K562 (cell line): ENCODE results near the gene PALM3. TPM values are rescaled to one million over a fixed set of nuclear protein-coding genes. Genes with fewer than 3 reads are reported as not detected.

Experiments used
- BCOR ChIP-seq: fragments of 450-650 bp; IDR thresholded peaks from 2 replicates; pipeline ENCODE4 v1.6.1; 2016
- DDX20 ChIP-seq: fragments of 450-650 bp; IDR thresholded peaks from 2 replicates; pipeline ENCODE4 v1.6.1; 2016; ENCODE audit warnings: missing genetic modification characterization, low read depth, mild to moderate bottlenecking, missing compliant biosample characterization, moderate library complexity
- EGR1 ChIP-seq: fragments of 450-650 bp; conservative IDR thresholded peaks from 2 replicates; pipeline ENCODE4 v1.6.1; 2017; ENCODE audit warnings: mild to moderate bottlenecking
- ESRRB ChIP-seq: fragments of 250-450 bp; sonication (Bioruptor Pico); IDR thresholded peaks from 2 replicates; pipeline ENCODE4 v1.5.0; 2020; ENCODE audit warnings: mild to moderate bottlenecking, moderate library complexity, borderline replicate concordance
- FOXM1 ChIP-seq, 2 experiments: fragments of 450-650 bp in 1 of 2; sonication (generic) in 1 of 2; formaldehyde crosslinking in 1 of 2; IDR thresholded peaks; 2 replicates each; pipeline versions ENCODE4 v1.6.1 to v1.9.0; 2017 to 2022; ENCODE audit warnings: low read depth in 2 of 2, mild to moderate bottlenecking in 2 of 2, missing genetic modification reagents in 1 of 2, moderate library complexity in 1 of 2
- FOXP1 ChIP-seq: sonication (generic); formaldehyde crosslinking; IDR thresholded peaks from 2 replicates; pipeline ENCODE4 v1.8.0; 2022; ENCODE audit warnings: mild to moderate bottlenecking, missing genetic modification reagents
- MCM3 ChIP-seq: fragments of 450-650 bp; IDR thresholded peaks from 2 replicates; pipeline ENCODE4 v1.6.1; 2016
- NFIX ChIP-seq: fragments of 250-450 bp; sonication (Bioruptor Pico); IDR thresholded peaks from 2 replicates; pipeline ENCODE4 v1.4.0; 2020; ENCODE audit warnings: low read depth, mild to moderate bottlenecking, moderate library complexity
- SAFB2 ChIP-seq: fragments of 200-400 bp; formaldehyde crosslinking; IDR thresholded peaks from 2 replicates; pipeline ENCODE4 v1.6.1; 2018; ENCODE audit warnings: borderline replicate concordance, low read length, low read depth, moderate library complexity; ENCODE audit not compliant: severe bottlenecking
- SMARCC2 ChIP-seq: fragments of 450-650 bp; IDR thresholded peaks from 2 replicates; pipeline ENCODE4 v1.6.1; 2017; ENCODE audit warnings: antibody characterized with exemption, moderate library complexity, mild to moderate bottlenecking, low read depth
- ZNF699 ChIP-seq: fragments of 250-450 bp; sonication (Bioruptor Pico); IDR thresholded peaks from 2 replicates; pipeline ENCODE4 v1.8.0; 2021; ENCODE audit warnings: mild to moderate bottlenecking, moderate library complexity; ENCODE audit not compliant: insufficient replicate concordance
- polyA plus RNA-seq, 8 experiments: library from polyadenylated mRNA; depleted of rRNA in 4 of 8; stranded (reverse) in 5 of 8; unstranded in 3 of 8; fragments of >200 nt; fragmentation: Nextera tagmentation in 2 of 8; fragmentation: Illumina TruSeq in 1 of 8; extraction: Ambion mirVana in 2 of 8; extraction: Trizol in 1 of 8; gene quantifications; 2 replicates each; pipeline versions ENCODE4 v1.2.1 to v1.2.3, GENCODE V29; 2011 to 2014; ENCODE audit warnings: inconsistent platforms in 1 of 8, missing spikeins in 1 of 8
- total RNA-seq, 7 experiments: library from RNA; depleted of rRNA in 6 of 7; stranded (reverse); fragments of >200 nt in 6 of 7; fragmentation: Illumina TruSeq in 2 of 7; extraction: Trizol in 2 of 7; gene quantifications; 2 replicates each; pipeline versions ENCODE4 v1.2.1 to v1.2.3, GENCODE V29; 2011 to 2021; ENCODE audit warnings: low replicate concordance in 1 of 7
- TF ChIP-seq, protein P1 (sequence below): sonication (generic); formaldehyde crosslinking; IDR thresholded peaks from 2 replicates; pipeline ENCODE4 v1.9.0; 2022; ENCODE audit warnings: mild to moderate bottlenecking, missing genetic modification reagents
- TF ChIP-seq, protein P2 (sequence below): sonication (generic); formaldehyde crosslinking; IDR thresholded peaks from 2 replicates; pipeline ENCODE4 v1.8.0; 2022; ENCODE audit warnings: mild to moderate bottlenecking, missing genetic modification reagents, borderline replicate concordance
- TF ChIP-seq, protein P3 (sequence below), 2 experiments: fragments of 450-650 bp in 1 of 2; IDR thresholded peaks; 2 replicates each; pipeline ENCODE4 v1.6.1; 2011 to 2017; ENCODE audit warnings: low read depth in 2 of 2, antibody characterized with exemption in 1 of 2, borderline replicate concordance in 1 of 2, low read length in 1 of 2, mild to moderate bottlenecking in 1 of 2, mixed read lengths in 1 of 2; ENCODE audit not compliant: control insufficient read depth in 1 of 2
- TF ChIP-seq, protein P4 (sequence below), 3 experiments: IDR thresholded peaks in 2 of 3; conservative IDR thresholded peaks in 1 of 3; 2 replicates each; pipeline ENCODE4 v1.5.1; 2011 to 2012; ENCODE audit warnings: low read length in 3 of 3, mild to moderate bottlenecking in 3 of 3, control low read depth in 2 of 3, improper control_type of control experiment in 1 of 3, inconsistent platforms in 1 of 3, low read depth in 1 of 3, mixed read lengths in 1 of 3, moderate library complexity in 1 of 3; ENCODE audit not compliant: insufficient read depth in 2 of 3
- TF ChIP-seq, protein P5 (sequence below): IDR thresholded peaks from 2 replicates; pipeline ENCODE4 v1.6.1; 2011; ENCODE audit warnings: borderline replicate concordance, low read depth, mild to moderate bottlenecking, moderate library complexity, low read length; ENCODE audit not compliant: insufficient read depth, poor library complexity, severe bottlenecking

Gene PALM3
- total and polyA plus RNA-seq, 9 of the 15 experiments (the other 6 are each of a cell fraction or from before 2014, with no cell fraction given): 0.07 to 9.3 (median 3.3) TPM

DNA sequence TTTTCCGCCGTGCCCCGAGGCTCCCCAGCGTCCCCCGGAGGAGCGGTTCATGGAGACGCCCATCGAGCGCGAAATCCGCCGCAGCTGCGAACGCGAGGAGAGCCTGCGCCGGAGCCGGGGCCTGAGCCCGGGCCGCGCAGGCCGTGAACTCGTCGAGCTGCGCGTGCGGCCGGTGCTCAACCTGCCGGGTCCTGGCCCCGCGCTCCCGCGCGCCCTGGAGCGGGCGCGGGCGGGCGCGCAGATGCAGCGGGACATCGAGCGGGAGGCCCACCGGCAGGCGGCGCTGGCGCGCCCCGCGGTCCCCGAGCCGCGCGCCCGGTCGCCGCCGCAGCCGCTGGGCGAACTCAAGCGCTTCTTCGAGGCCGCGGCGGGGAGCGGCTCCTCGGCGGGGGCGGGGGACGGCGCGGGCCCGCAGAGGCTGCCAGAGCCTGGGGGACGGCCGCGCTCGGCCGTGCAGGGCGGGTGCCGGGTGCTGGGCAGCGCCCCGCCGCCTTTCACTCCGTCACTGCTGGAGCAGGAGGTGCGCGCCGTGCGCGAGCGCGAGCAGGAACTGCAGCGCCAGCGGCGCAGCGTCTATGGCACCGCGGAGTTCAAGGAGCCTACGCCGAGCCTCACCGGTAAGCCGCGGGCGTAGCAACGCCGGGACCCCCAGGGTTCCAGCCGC is 11.5 kb upstream of the PALM3 start (continued):
- no peak for TF ChIP-seq FOXM1 (IDR thresholded peaks at IDR 0.05; ENCODE audit: low read depth)
- TF ChIP-seq FOXM1 (CRISPR knock-in tag; IDR thresholded peaks at IDR 0.05; ENCODE audit: low read depth): no peak
- TF ChIP-seq MCM3: no peak
- no peak for TF ChIP-seq DDX20 (tag)
- TF ChIP-seq, protein P1, sequence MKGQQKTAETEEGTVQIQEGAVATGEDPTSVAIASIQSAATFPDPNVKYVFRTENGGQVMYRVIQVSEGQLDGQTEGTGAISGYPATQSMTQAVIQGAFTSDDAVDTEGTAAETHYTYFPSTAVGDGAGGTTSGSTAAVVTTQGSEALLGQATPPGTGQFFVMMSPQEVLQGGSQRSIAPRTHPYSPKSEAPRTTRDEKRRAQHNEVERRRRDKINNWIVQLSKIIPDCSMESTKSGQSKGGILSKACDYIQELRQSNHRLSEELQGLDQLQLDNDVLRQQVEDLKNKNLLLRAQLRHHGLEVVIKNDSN (CRISPR knock-in tag): no peak
- TF ChIP-seq FOXP1 (CRISPR knock-in tag): 0 out of 2 replicates have a peak, but pooled peaks have one; percentile 10
- TF ChIP-seq, protein P2, sequence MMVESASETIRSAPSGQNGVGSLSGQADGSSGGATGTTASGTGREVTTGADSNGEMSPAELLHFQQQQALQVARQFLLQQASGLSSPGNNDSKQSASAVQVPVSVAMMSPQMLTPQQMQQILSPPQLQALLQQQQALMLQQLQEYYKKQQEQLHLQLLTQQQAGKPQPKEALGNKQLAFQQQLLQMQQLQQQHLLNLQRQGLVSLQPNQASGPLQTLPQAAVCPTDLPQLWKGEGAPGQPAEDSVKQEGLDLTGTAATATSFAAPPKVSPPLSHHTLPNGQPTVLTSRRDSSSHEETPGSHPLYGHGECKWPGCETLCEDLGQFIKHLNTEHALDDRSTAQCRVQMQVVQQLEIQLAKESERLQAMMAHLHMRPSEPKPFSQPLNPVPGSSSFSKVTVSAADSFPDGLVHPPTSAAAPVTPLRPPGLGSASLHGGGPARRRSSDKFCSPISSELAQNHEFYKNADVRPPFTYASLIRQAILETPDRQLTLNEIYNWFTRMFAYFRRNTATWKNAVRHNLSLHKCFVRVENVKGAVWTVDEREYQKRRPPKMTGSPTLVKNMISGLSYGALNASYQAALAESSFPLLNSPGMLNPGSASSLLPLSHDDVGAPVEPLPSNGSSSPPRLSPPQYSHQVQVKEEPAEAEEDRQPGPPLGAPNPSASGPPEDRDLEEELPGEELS: no peak
- TF ChIP-seq, protein P3, sequence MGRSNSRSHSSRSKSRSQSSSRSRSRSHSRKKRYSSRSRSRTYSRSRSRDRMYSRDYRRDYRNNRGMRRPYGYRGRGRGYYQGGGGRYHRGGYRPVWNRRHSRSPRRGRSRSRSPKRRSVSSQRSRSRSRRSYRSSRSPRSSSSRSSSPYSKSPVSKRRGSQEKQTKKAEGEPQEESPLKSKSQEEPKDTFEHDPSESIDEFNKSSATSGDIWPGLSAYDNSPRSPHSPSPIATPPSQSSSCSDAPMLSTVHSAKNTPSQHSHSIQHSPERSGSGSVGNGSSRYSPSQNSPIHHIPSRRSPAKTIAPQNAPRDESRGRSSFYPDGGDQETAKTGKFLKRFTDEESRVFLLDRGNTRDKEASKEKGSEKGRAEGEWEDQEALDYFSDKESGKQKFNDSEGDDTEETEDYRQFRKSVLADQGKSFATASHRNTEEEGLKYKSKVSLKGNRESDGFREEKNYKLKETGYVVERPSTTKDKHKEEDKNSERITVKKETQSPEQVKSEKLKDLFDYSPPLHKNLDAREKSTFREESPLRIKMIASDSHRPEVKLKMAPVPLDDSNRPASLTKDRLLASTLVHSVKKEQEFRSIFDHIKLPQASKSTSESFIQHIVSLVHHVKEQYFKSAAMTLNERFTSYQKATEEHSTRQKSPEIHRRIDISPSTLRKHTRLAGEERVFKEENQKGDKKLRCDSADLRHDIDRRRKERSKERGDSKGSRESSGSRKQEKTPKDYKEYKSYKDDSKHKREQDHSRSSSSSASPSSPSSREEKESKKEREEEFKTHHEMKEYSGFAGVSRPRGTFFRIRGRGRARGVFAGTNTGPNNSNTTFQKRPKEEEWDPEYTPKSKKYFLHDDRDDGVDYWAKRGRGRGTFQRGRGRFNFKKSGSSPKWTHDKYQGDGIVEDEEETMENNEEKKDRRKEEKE (IDR thresholded peaks at IDR 0.05; ENCODE audit: borderline replicate concordance in 1 of 2, control insufficient read depth in 1 of 2, low read depth in 2 of 2, low read length in 1 of 2): 0 out of 4 replicates have a peak, but pooled peaks of 1 of the 2 experiments have one; percentile 66
- TF ChIP-seq SAFB2: no peak
- no peak for TF ChIP-seq ZNF699
- TF ChIP-seq SMARCC2: no peak
- no peak for TF ChIP-seq EGR1
- no peak for TF ChIP-seq NFIX
- TF ChIP-seq ESRRB: no peak
- TF ChIP-seq, protein P4, sequence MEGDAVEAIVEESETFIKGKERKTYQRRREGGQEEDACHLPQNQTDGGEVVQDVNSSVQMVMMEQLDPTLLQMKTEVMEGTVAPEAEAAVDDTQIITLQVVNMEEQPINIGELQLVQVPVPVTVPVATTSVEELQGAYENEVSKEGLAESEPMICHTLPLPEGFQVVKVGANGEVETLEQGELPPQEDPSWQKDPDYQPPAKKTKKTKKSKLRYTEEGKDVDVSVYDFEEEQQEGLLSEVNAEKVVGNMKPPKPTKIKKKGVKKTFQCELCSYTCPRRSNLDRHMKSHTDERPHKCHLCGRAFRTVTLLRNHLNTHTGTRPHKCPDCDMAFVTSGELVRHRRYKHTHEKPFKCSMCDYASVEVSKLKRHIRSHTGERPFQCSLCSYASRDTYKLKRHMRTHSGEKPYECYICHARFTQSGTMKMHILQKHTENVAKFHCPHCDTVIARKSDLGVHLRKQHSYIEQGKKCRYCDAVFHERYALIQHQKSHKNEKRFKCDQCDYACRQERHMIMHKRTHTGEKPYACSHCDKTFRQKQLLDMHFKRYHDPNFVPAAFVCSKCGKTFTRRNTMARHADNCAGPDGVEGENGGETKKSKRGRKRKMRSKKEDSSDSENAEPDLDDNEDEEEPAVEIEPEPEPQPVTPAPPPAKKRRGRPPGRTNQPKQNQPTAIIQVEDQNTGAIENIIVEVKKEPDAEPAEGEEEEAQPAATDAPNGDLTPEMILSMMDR (IDR thresholded peaks at IDR 0.05 in 2 of 3, conservative IDR thresholded peaks at IDR 0.05 in 1 of 3; ENCODE audit: insufficient read depth in 2 of 3, low read depth in 1 of 3, low read length in 3 of 3): peak; percentile 17 to 88 (median 75); a peak in 5 of 6 replicates
- no peak for TF ChIP-seq BCOR
- TF ChIP-seq, protein P5, sequence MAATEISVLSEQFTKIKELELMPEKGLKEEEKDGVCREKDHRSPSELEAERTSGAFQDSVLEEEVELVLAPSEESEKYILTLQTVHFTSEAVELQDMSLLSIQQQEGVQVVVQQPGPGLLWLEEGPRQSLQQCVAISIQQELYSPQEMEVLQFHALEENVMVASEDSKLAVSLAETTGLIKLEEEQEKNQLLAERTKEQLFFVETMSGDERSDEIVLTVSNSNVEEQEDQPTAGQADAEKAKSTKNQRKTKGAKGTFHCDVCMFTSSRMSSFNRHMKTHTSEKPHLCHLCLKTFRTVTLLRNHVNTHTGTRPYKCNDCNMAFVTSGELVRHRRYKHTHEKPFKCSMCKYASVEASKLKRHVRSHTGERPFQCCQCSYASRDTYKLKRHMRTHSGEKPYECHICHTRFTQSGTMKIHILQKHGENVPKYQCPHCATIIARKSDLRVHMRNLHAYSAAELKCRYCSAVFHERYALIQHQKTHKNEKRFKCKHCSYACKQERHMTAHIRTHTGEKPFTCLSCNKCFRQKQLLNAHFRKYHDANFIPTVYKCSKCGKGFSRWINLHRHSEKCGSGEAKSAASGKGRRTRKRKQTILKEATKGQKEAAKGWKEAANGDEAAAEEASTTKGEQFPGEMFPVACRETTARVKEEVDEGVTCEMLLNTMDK: peak; percentile 64
